ENCODE results near the gene HMGCLL1. TPM values are rescaled to one million over a fixed set of nuclear protein-coding genes. Genes with fewer than 3 reads are reported as not detected.

Gene HMGCLL1
- total RNA-seq, 1 experiment from 2014 or later: not detected

DNA sequence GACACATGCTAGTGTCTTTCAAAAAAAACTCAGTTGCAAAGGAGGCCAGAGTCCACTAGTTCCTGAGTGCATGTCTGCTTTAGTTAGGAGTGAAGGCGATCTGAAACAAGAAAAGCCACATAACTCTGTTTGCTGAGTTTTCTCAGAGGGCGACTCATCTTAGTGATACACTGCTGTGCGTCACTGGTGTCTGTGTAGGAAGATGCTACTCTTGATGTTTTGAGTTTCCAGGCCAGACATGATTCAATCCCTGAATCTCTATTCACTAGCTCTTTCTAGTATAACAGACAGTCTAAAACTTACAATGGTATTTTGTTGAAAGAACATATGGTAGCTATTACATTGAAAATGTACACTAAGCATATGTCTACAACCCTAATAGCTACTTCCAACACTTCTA, 190.8 kb downstream of the HMGCLL1 start:
- in situ Hi-C loops (cut with HindIII; ENCODE audit: low pct_unique_long_range_greater_than_20kb, low sequenced_read_pairs): no loop called here
- DNase-seq (ENCODE audit: low read depth): no peak

Data from Caki2 (cell line).